K562 (cell line): ENCODE results near the gene RAB2B.

Source experiments
- ATF7 ChIP-seq: fragments of 450-650 bp; IDR thresholded peaks from 2 replicates; pipeline ENCODE4 v1.7.1; 2014; ENCODE audit warnings: mild to moderate bottlenecking, moderate library complexity
- TAF7 ChIP-seq: fragments of 450-650 bp; IDR thresholded peaks from 2 replicates; pipeline ENCODE4 v1.6.1; 2016; ENCODE audit warnings: missing genetic modification characterization, missing compliant biosample characterization
- TF ChIP-seq, protein P1 (sequence below), 3 experiments: IDR thresholded peaks in 2 of 3; conservative IDR thresholded peaks in 1 of 3; 2 replicates each; pipeline ENCODE4 v1.5.1; 2011 to 2012; ENCODE audit warnings: low read length in 3 of 3, mild to moderate bottlenecking in 3 of 3, control low read depth in 2 of 3, improper control_type of control experiment in 1 of 3, inconsistent platforms in 1 of 3, low read depth in 1 of 3, mixed read lengths in 1 of 3, moderate library complexity in 1 of 3; ENCODE audit not compliant: insufficient read depth in 2 of 3

DNA sequence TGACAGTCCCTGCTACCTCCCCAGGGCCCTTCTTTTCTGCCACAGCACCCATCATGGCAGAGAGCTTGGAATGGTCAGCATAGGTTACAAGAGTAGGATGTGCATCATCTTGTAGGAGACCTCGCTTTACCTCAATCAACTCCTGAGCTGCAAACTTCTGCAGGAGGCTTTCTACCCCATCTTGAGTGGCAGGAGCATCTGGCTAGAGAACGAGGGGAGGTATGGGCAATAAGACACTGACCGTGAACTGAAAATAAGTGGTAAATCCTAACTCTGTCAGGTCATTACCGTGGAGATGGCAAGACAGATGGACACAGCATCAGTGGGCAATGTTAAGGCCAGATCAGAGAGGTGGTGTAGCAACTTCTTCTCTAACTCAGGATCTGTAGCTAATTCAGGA lies 26.6 kb upstream of the RAB2B start:
- TF ChIP-seq, protein P1, sequence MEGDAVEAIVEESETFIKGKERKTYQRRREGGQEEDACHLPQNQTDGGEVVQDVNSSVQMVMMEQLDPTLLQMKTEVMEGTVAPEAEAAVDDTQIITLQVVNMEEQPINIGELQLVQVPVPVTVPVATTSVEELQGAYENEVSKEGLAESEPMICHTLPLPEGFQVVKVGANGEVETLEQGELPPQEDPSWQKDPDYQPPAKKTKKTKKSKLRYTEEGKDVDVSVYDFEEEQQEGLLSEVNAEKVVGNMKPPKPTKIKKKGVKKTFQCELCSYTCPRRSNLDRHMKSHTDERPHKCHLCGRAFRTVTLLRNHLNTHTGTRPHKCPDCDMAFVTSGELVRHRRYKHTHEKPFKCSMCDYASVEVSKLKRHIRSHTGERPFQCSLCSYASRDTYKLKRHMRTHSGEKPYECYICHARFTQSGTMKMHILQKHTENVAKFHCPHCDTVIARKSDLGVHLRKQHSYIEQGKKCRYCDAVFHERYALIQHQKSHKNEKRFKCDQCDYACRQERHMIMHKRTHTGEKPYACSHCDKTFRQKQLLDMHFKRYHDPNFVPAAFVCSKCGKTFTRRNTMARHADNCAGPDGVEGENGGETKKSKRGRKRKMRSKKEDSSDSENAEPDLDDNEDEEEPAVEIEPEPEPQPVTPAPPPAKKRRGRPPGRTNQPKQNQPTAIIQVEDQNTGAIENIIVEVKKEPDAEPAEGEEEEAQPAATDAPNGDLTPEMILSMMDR (IDR thresholded peaks at IDR 0.05 in 2 of 3, conservative IDR thresholded peaks at IDR 0.05 in 1 of 3; ENCODE audit: insufficient read depth in 2 of 3, low read depth in 1 of 3, low read length in 3 of 3): no peak
- TF ChIP-seq TAF7 (tag) (no peak), ATF7 (no peak)
